Measurements from ENCODE around the gene PHLDA1. TPM values are rescaled to one million over a fixed set of nuclear protein-coding genes. Genes with fewer than 3 reads are reported as not detected.

PHLDA1 gene
- total and polyA plus RNA-seq, 8 donors = 15.8 to 59.3 (median 48.2) TPM

GRCh38 chr12:76013603-76014002, 18.0 kb downstream of the PHLDA1 start:
- ATAC-seq (no peak), DNase-seq (no peak)
- Histone ChIP-seq H3K36me3 (no peaks in the 10 kb centered on the region), H3K4me1 (peaks cover 0 to 13% of the 10 kb centered on the region in 2 donors), H3K27me3 (no peaks in the 10 kb centered on the region), H3K27ac (no peak overlapping the region), H3K4me3 (no peak overlapping the region), H3K9me3 (no peaks in the 10 kb centered on the region)
- TF ChIP-seq CTCF (IDR thresholded peaks at IDR 0.05) = no peak
- intact Hi-C loops (cut with DNase I) = no loop called here

GRCh38 chr12:76012644-76013043, 18.9 kb downstream of the PHLDA1 start:
- Histone ChIP-seq H3K27me3 (no peaks in the 10 kb centered on the region), H3K4me3 (no peak overlapping the region), H3K4me1 (peaks cover 0 to 8% of the 10 kb centered on the region in 2 donors), H3K27ac (no peak overlapping the region), H3K9me3 (no peaks in the 10 kb centered on the region), H3K36me3 (no peaks in the 10 kb centered on the region)
- no peak for ATAC-seq
- intact Hi-C loops (cut with DNase I) = no loop called here
- no peak for TF ChIP-seq CTCF (IDR thresholded peaks at IDR 0.05)
- DNase-seq = no peak

GRCh38 chr12:76010732-76011458, 20.7 kb downstream of the PHLDA1 start:
- H3K9me3 ChIP-seq = no peaks in the 10 kb centered on the region
- ATAC-seq (no peak), DNase-seq (no peak)
- TF ChIP-seq CTCF (IDR thresholded peaks at IDR 0.05) = no peak
- H3K27me3 ChIP-seq = no peaks in the 10 kb centered on the region
- H3K27ac ChIP-seq = no peak overlapping the region
- no peak overlapping the region for H3K4me3 ChIP-seq
- intact Hi-C loops (cut with DNase I) = no loop called here
- H3K4me1 ChIP-seq = peaks cover 0 to 8% of the 10 kb centered on the region in 2 donors
- no peaks in the 10 kb centered on the region for H3K36me3 ChIP-seq

GRCh38 chr12:76008428-76008827, 23.1 kb downstream of the PHLDA1 start:
- Histone ChIP-seq H3K4me1 (peaks cover 0 to 8% of the 10 kb centered on the region in 2 donors), H3K27me3 (no peaks in the 10 kb centered on the region), H3K4me3 (no peak overlapping the region), H3K27ac (no peak overlapping the region), H3K36me3 (no peaks in the 10 kb centered on the region), H3K9me3 (no peaks in the 10 kb centered on the region)
- TF ChIP-seq CTCF (IDR thresholded peaks at IDR 0.05) = no peak
- intact Hi-C loops (cut with DNase I) = no loop called here
- ATAC-seq (no peak), DNase-seq (no peak)

- H3K4me1 ChIP-seq = peaks cover 0 to 8% of the 10 kb centered on the region in 2 donors
- H3K4me3 ChIP-seq = no peak overlapping the region
- TF ChIP-seq CTCF (IDR thresholded peaks at IDR 0.05) = no peak
- no peaks in the 10 kb centered on the region for H3K27me3 ChIP-seq
- intact Hi-C loops (cut with DNase I) = no loop called here
- H3K9me3 ChIP-seq = no peaks in the 10 kb centered on the region
- no peak for ATAC-seq
- no peaks in the 10 kb centered on the region for H3K36me3 ChIP-seq
- DNase-seq = no peak
- H3K27ac ChIP-seq = no peak overlapping the region
Observed at GRCh38 chr12:76007640-76008039, 23.9 kb downstream of the PHLDA1 start.
